Endothelial cell of umbilical vein (primary cell): ENCODE measurements around the gene COX7A1. TPM values are rescaled to one million over a fixed set of nuclear protein-coding genes. Genes with fewer than 3 reads are reported as not detected.

Experiments
- BruUV-seq: library from RNA; stranded (reverse); fragments of 400-500 nt; replicated peaks from 2 replicates; lab custom pipeline; 2021; lab: Mats Ljungman, UMichigan
- CTCF ChIA-PET: fragments of 300-600, 350-600 bp; sonication (Branson Sonifier 250); formaldehyde crosslinking; loops from one replicate; lab custom pipeline; 2021; ENCODE audit warnings: antibody characterized with exemption, inconsistent platforms; lab: Charles Lee
- POLR2A ChIA-PET: fragments of 300-600, 350-600 bp; sonication (Branson Sonifier 250); formaldehyde crosslinking; loops from one replicate; lab custom pipeline; 2021; ENCODE audit warnings: antibody characterized with exemption, inconsistent platforms; lab: Charles Lee
- DNase-seq: peaks from one replicate; pipeline ENCODE4 v3.0.0-alpha.2; 2011; ENCODE audit warnings: low read depth, low spot score
- FAIRE-seq: peaks from 2 replicates; lab custom pipeline; 2011; peaks lifted over from hg19 to GRCh38; lab: Jason Lieb, UNC
- H2AFZ ChIP-seq: 2 replicates; pipeline ENCODE4 v1.6.0; 2012; ENCODE audit warnings: low read depth, low read length, control low read depth, inconsistent platforms
- H3K27ac ChIP-seq: 2 replicates; pipeline ENCODE4 v1.5.1; 2011; ENCODE audit warnings: low read depth, mild to moderate bottlenecking, control low read depth, low read length, moderate library complexity; ENCODE audit not compliant: insufficient read depth
- H3K27me3 ChIP-seq, 2 experiments: 2 replicates each; pipeline versions ENCODE4 v1.6.0 to v1.6.1; 2011; ENCODE audit warnings: low read length in 2 of 2, mixed read lengths in 1 of 2; ENCODE audit not compliant: control insufficient read depth in 2 of 2, insufficient read depth in 2 of 2
- H3K36me3 ChIP-seq, 2 experiments: 2 replicates in 1 of 2; 3 replicates in 1 of 2; pipeline ENCODE4 v1.5.1; 2011; ENCODE audit warnings: low read length in 2 of 2, mild to moderate bottlenecking in 1 of 2, moderate library complexity in 1 of 2; ENCODE audit not compliant: control insufficient read depth in 2 of 2, insufficient read depth in 2 of 2; ENCODE audit errors: extremely low read depth in 1 of 2
- H3K4me1 ChIP-seq: 3 replicates; pipeline ENCODE4 v1.5.1; 2011; ENCODE audit warnings: mild to moderate bottlenecking, low read length; ENCODE audit not compliant: control insufficient read depth, insufficient read depth; ENCODE audit errors: extremely low read depth
- H3K4me2 ChIP-seq: 2 replicates; pipeline ENCODE4 v1.6.1; 2011; ENCODE audit warnings: low read length, control low read depth, mixed read lengths; ENCODE audit not compliant: insufficient read depth
- H3K4me3 ChIP-seq, 3 experiments: fragments of 200-600 bp in 1 of 3; sonication (generic), shearing (Covaris generic) in 1 of 3; replicated peaks in 1 of 3; 2 replicates each; pipeline ENCODE4 v1.5.1; 2011 to 2016; ENCODE audit warnings: control low read depth in 3 of 3, low read length in 3 of 3, mild to moderate bottlenecking in 2 of 3, inconsistent platforms in 1 of 3, low read depth in 1 of 3, moderate library complexity in 1 of 3; ENCODE audit not compliant: insufficient read depth in 1 of 3
- H3K79me2 ChIP-seq: 2 replicates; pipeline ENCODE4 v1.6.0; 2012; ENCODE audit warnings: low read length, inconsistent platforms; ENCODE audit not compliant: control insufficient read depth, insufficient read depth
- H3K9ac ChIP-seq: replicated peaks from 2 replicates; pipeline ENCODE3; 2011; ENCODE audit warnings: low read length, control low read depth; ENCODE audit not compliant: insufficient read depth; ENCODE audit errors: extremely low read depth
- H3K9me1 ChIP-seq: replicated peaks from 3 replicates; pipeline ENCODE4 v1.6.0; 2011; ENCODE audit warnings: mild to moderate bottlenecking, low read length; ENCODE audit not compliant: control insufficient read depth, insufficient read depth; ENCODE audit errors: extremely low read depth
- H3K9me3 ChIP-seq: replicated peaks from 2 replicates; pipeline ENCODE4 v1.5.1; 2012; ENCODE audit warnings: low read length, inconsistent platforms; ENCODE audit not compliant: control insufficient read depth, insufficient read depth
- H4K20me1 ChIP-seq: replicated peaks from 2 replicates; pipeline ENCODE3; 2011; ENCODE audit warnings: mild to moderate bottlenecking, low read length; ENCODE audit not compliant: control insufficient read depth, insufficient read depth; ENCODE audit errors: extremely low read depth
- CTCF ChIP-seq, 2 donors: IDR thresholded peaks; 1 replicate in 1 of 2; 2 replicates in 1 of 2; pipeline ENCODE4 v1.5.1; 2011; ENCODE audit warnings: low read length in 2 of 2, mild to moderate bottlenecking in 2 of 2, moderate library complexity in 2 of 2, control low read depth in 1 of 2, inconsistent platforms in 1 of 2, low read depth in 1 of 2; ENCODE audit not compliant: insufficient read depth in 1 of 2; ENCODE audit errors: extremely low read depth in 1 of 2
- EZH2 ChIP-seq: IDR thresholded peaks from 2 replicates; pipeline ENCODE4 v1.6.1; 2012; ENCODE audit warnings: borderline replicate concordance, low read depth, mild to moderate bottlenecking, moderate library complexity, low read length, inconsistent platforms; ENCODE audit not compliant: severe bottlenecking
- FOS ChIP-seq: IDR thresholded peaks from 2 replicates; pipeline ENCODE4 v1.6.1; 2011; ENCODE audit warnings: mild to moderate bottlenecking, low read length, moderate library complexity, borderline replicate concordance; ENCODE audit not compliant: insufficient read depth
- GATA2 ChIP-seq: IDR thresholded peaks from 2 replicates; pipeline ENCODE4 v1.7.0; 2011; ENCODE audit warnings: low read depth, mild to moderate bottlenecking, moderate library complexity, mixed read lengths, low read length; ENCODE audit not compliant: insufficient read length, insufficient read depth
- JUN ChIP-seq: IDR thresholded peaks from 2 replicates; pipeline ENCODE4 v1.6.1; 2011; ENCODE audit warnings: borderline replicate concordance, low read depth; ENCODE audit not compliant: insufficient read length, insufficient read depth
- MYC ChIP-seq: IDR thresholded peaks from one replicate; pipeline ENCODE4 v1.6.1; 2011; ENCODE audit warnings: mild to moderate bottlenecking, low read depth, low read length
- POLR2A ChIP-seq: IDR thresholded peaks from 2 replicates; pipeline ENCODE4 v1.6.1; 2012; ENCODE audit warnings: low read depth, mild to moderate bottlenecking, control low read depth, low read length
- POLR2AphosphoS5 ChIP-seq: IDR thresholded peaks from 2 replicates; pipeline ENCODE4 v1.6.1; 2012; ENCODE audit warnings: low read depth, mild to moderate bottlenecking, control low read depth, low read length, moderate library complexity; ENCODE audit not compliant: insufficient read depth
- dilution Hi-C: fragments of 300-500 bp; cut with MboI; formaldehyde crosslinking; loops from one replicate; pipeline ENCODE4 v1.15.0; 2019; ENCODE audit warnings: low sequenced_read_pairs; ENCODE audit not compliant: extremely low pct_ligation_motif_present
- intact Hi-C: fragments of 100-400 bp; cut with micrococcal nuclease; formaldehyde crosslinking; loops from one replicate; pipeline ENCODE4 v1.10.0; 2022
- polyA plus RNA-seq, 4 experiments: library from polyadenylated mRNA; depleted of rRNA in 3 of 4; stranded (reverse) in 3 of 4; unstranded in 1 of 4; fragments of >200 nt; gene quantifications; 2 replicates each; pipeline versions ENCODE4 v1.2.1 to v1.2.3, GENCODE V29; 2011 to 2012; ENCODE audit warnings: missing spikeins in 1 of 4
- total RNA-seq: library from RNA; stranded (reverse); gene quantifications from 2 replicates; pipeline ENCODE4 v1.2.3, GENCODE V29; 2021
- TF ChIP-seq, protein P1 (sequence below): IDR thresholded peaks from 2 replicates; pipeline ENCODE4 v1.6.1; 2011; ENCODE audit not compliant: insufficient read depth, insufficient read length

COX7A1 gene
- total and polyA plus RNA-seq, 2 donors (not counting 3 experiments of a cell fraction or from before 2014, with no cell fraction given): 10.6 to 35.2 TPM

- Histone ChIP-seq H3K27me3 (no peaks in the 10 kb centered on the region), H3K4me2 (no peak overlapping the region), H3K4me1 (peaks cover 1% of the 10 kb centered on the region), H3K9me1 (no peaks in the 10 kb centered on the region), H4K20me1 (no peaks in the 10 kb centered on the region), H3K9ac (no peak overlapping the region), H3K36me3 (peaks cover 0 to 1% of the 10 kb centered on the region in 2 experiments), H2AFZ (no peak overlapping the region), H3K27ac (no peak overlapping the region), H3K79me2 (no peaks in the 10 kb centered on the region), H3K9me3 (no peaks in the 10 kb centered on the region), H3K4me3 (no peak overlapping the region)
- dilution Hi-C loops (no loop called here), intact Hi-C loops (no loop called here)
- DNase-seq (no peak), FAIRE-seq (no peak)
- ChIA-PET POLR2A (no interaction called here), CTCF (no interaction called here)
- TF ChIP-seq POLR2A (no peak), GATA2 (no peak), FOS (no peak), JUN (no peak), POLR2AphosphoS5 (no peak), MYC (no peak), CTCF (IDR thresholded peaks at IDR 0.05; ENCODE audit: extremely low read depth in 1 of 2, insufficient read depth in 1 of 2, low read depth in 1 of 2, low read length in 2 of 2) (no peak), EZH2 (no peak)
- TF ChIP-seq, protein P1, sequence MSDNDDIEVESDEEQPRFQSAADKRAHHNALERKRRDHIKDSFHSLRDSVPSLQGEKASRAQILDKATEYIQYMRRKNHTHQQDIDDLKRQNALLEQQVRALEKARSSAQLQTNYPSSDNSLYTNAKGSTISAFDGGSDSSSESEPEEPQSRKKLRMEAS: no peak
- no TSS peak for BruUV-seq
Observed at GRCh38 chr19:36108684-36109083, 43.6 kb downstream of the COX7A1 start.
